Natural killer cell (primary cell): ENCODE results near the gene IRX6. TPM values are rescaled to one million over a fixed set of nuclear protein-coding genes. Genes with fewer than 3 reads are reported as not detected.

Source experiments
- ATAC-seq, 3 donors: fragments of 150-1000 bp in 2 of 3; fragments of 200-7000 bp in 1 of 3; cut with Tn5 transposase; 1 replicate in 1 of 3; 2 replicates in 2 of 3; pipeline ENCODE4 v1.10.0; 2021; ENCODE audit warnings: mild to moderate bottlenecking in 2 of 3, moderate library complexity in 2 of 3
- DNase-seq, 2 donors: peaks; one replicate each; pipeline versions ENCODE4 v3.0.0 to v3.0.0-alpha.2; 2013 to 2021; ENCODE audit warnings: mixed read lengths in 1 of 2
- H3K27ac ChIP-seq: one replicate; pipeline ENCODE4 v1.5.1; 2013; ENCODE audit warnings: mild to moderate bottlenecking, low read length
- H3K27me3 ChIP-seq: one replicate; pipeline ENCODE4 v1.6.1; 2013; ENCODE audit warnings: low read length; ENCODE audit not compliant: control insufficient read depth, insufficient read depth
- H3K36me3 ChIP-seq: one replicate; pipeline ENCODE4 v1.6.1; 2013; ENCODE audit warnings: low read length; ENCODE audit not compliant: control insufficient read depth, insufficient read depth
- H3K4me1 ChIP-seq: one replicate; pipeline ENCODE4 v1.6.1; 2013; ENCODE audit warnings: low read length; ENCODE audit not compliant: control insufficient read depth, insufficient read depth
- H3K4me3 ChIP-seq: one replicate; pipeline ENCODE4 v1.5.1; 2013; ENCODE audit warnings: low read length
- H3K9me3 ChIP-seq: one replicate; pipeline ENCODE4 v1.6.1; 2013; ENCODE audit warnings: low read length; ENCODE audit not compliant: control insufficient read depth, insufficient read depth
- H3K27ac Mint-ChIP-seq, 2 donors: one replicate each; pipeline ENCODE4 v1.8.0; 2022; ENCODE audit warnings: mild to moderate bottlenecking in 2 of 2, mixed read lengths in 2 of 2, moderate library complexity in 1 of 2
- H3K27me3 Mint-ChIP-seq, 2 donors: one replicate each; pipeline ENCODE4 v1.8.0; 2022; ENCODE audit warnings: low read depth in 2 of 2, mixed read lengths in 2 of 2
- H3K36me3 Mint-ChIP-seq: one replicate; pipeline ENCODE4 v1.8.0; 2022; ENCODE audit warnings: mixed read lengths
- H3K4me1 Mint-ChIP-seq, 2 donors: one replicate each; pipeline ENCODE4 v1.8.0; 2022; ENCODE audit warnings: mixed read lengths in 2 of 2
- H3K4me3 Mint-ChIP-seq: one replicate; pipeline ENCODE4 v1.8.0; 2022; ENCODE audit warnings: mild to moderate bottlenecking, moderate library complexity, mixed read lengths
- H3K9me3 Mint-ChIP-seq, 2 donors: one replicate each; pipeline ENCODE4 v1.8.0; 2022; ENCODE audit warnings: mixed read lengths in 2 of 2
- WGBS: methylation state at CpG from one replicate; pipeline ENCODE4 v1.1.7; 2013; ENCODE audit warnings: missing lambda C conversion rate; ENCODE audit not compliant: insufficient coverage; 5-methylcytosine and 5-hydroxymethylcytosine counted together
- intact Hi-C: fragments of 100-400 bp; cut with micrococcal nuclease; formaldehyde crosslinking; loops from one replicate; pipeline ENCODE4 v1.14.2; 2022
- total RNA-seq, 4 donors: library from RNA; stranded (reverse); fragments of 120-200 nt in 1 of 4; gene quantifications; one replicate each; pipeline versions ENCODE4 v1.2.3 to v1.2.4, GENCODE V29; 2013 to 2022
- TF ChIP-seq, protein P1 (sequence below): fragments of 200-600 bp; IDR thresholded peaks from one replicate; pipeline ENCODE4 v1.8.0; 2022; ENCODE audit warnings: antibody characterized with exemption

The IRX6 gene
- total RNA-seq, 3 donors from 2014 or later (not counting 1 experiment from before 2014, with no cell fraction given) = not detected

GRCh38 chr16:55338646-55339045 is 14.6 kb downstream of the IRX6 start:
- H3K4me3 ChIP-seq = no peak overlapping the region
- Mint-ChIP-seq H3K4me1 (no peaks in the 10 kb centered on the region), H3K27me3 (peaks cover 8 to 10% of the 10 kb centered on the region in 2 donors), H3K4me3 (no peak overlapping the region), H3K36me3 (no peaks in the 10 kb centered on the region), H3K9me3 (no peaks in the 10 kb centered on the region), H3K27ac (no peak overlapping the region)
- H3K9me3 ChIP-seq = no peaks in the 10 kb centered on the region
- no peaks in the 10 kb centered on the region for H3K4me1 ChIP-seq
- TF ChIP-seq, protein P1, sequence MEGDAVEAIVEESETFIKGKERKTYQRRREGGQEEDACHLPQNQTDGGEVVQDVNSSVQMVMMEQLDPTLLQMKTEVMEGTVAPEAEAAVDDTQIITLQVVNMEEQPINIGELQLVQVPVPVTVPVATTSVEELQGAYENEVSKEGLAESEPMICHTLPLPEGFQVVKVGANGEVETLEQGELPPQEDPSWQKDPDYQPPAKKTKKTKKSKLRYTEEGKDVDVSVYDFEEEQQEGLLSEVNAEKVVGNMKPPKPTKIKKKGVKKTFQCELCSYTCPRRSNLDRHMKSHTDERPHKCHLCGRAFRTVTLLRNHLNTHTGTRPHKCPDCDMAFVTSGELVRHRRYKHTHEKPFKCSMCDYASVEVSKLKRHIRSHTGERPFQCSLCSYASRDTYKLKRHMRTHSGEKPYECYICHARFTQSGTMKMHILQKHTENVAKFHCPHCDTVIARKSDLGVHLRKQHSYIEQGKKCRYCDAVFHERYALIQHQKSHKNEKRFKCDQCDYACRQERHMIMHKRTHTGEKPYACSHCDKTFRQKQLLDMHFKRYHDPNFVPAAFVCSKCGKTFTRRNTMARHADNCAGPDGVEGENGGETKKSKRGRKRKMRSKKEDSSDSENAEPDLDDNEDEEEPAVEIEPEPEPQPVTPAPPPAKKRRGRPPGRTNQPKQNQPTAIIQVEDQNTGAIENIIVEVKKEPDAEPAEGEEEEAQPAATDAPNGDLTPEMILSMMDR = no peak
- H3K27me3 ChIP-seq = no peaks in the 10 kb centered on the region
- ATAC-seq = no peak
- H3K36me3 ChIP-seq = no peaks in the 10 kb centered on the region
- 12% methylated on average over 5 of the region's 5 CpGs for WGBS
- DNase-seq = no peak
- no peak overlapping the region for H3K27ac ChIP-seq
- intact Hi-C loops = no loop called here

DNA sequence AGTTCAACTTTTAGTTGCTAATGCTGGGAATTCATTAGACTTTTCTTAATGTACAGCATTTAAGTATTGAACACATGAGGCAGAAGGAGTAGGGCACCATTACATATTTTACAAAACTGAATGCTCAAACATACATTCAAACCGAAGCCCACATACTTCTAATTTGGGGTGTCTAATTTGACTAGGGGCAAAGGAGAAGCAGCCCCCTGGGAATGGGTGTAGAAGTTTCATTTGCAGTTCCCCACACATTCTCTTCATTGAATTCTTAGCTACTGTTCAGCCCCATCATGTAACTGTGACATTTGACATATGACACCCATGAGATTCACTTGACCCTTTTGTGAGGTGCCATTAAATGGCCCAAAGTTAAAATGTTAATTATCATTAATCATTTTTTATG is 16.4 kb downstream of the IRX6 start:
- no peaks in the 10 kb centered on the region for H3K9me3 Mint-ChIP-seq
- H3K4me3 Mint-ChIP-seq = no peak overlapping the region
- H3K36me3 Mint-ChIP-seq = no peaks in the 10 kb centered on the region
- Histone ChIP-seq H3K36me3 (no peaks in the 10 kb centered on the region), H3K4me1 (no peaks in the 10 kb centered on the region), H3K27me3 (no peaks in the 10 kb centered on the region), H3K27ac (no peak overlapping the region), H3K9me3 (no peaks in the 10 kb centered on the region), H3K4me3 (no peak overlapping the region)
- peaks cover 0 to 7% of the 10 kb centered on the region in 2 donors for H3K27me3 Mint-ChIP-seq
- no peak overlapping the region for H3K27ac Mint-ChIP-seq
- no CpG with 5 or more reads among the region's 1 CpG for WGBS
- intact Hi-C loops = no loop called here
- no peak for ATAC-seq
- TF ChIP-seq, protein P1 = no peak
- no peaks in the 10 kb centered on the region for H3K4me1 Mint-ChIP-seq
- no peak for DNase-seq

DNA sequence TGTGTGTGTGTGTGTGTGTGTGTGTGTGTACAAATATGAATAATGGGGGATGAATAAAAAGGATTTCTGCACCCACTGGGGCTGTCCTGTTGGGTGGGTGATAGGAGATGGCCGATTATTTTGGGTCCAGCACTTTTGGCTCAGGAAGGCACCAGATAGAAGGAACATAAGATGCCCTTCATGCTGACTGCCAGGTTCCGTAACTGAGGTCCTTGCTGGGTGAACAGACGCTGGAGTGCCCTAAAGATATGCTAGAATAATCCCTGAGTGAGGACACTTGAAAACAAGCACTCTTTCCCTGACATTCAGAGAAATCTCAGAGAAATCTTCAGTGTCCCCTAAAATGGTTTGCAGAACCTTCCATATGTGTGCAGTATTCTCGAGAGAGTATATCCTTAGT is 17.7 kb downstream of the IRX6 start:
- Histone ChIP-seq H3K27me3 (no peaks in the 10 kb centered on the region), H3K4me3 (no peak overlapping the region), H3K27ac (no peak overlapping the region), H3K4me1 (no peaks in the 10 kb centered on the region), H3K36me3 (no peaks in the 10 kb centered on the region), H3K9me3 (no peaks in the 10 kb centered on the region)
- WGBS = 82% methylated on average over 4 of the region's 4 CpGs
- no peaks in the 10 kb centered on the region for H3K36me3 Mint-ChIP-seq
- H3K27me3 Mint-ChIP-seq = peaks cover 0 to 9% of the 10 kb centered on the region in 2 donors
- H3K9me3 Mint-ChIP-seq = no peaks in the 10 kb centered on the region
- intact Hi-C loops = no loop called here
- H3K4me3 Mint-ChIP-seq = no peak overlapping the region
- ATAC-seq (no peak), DNase-seq (no peak)
- no peaks in the 10 kb centered on the region for H3K4me1 Mint-ChIP-seq
- TF ChIP-seq, protein P1 = no peak
- no peak overlapping the region for H3K27ac Mint-ChIP-seq

GRCh38 chr16:55346475-55346874 is 22.5 kb downstream of the IRX6 start:
- Mint-ChIP-seq H3K9me3 (peaks cover 0 to 1% of the 10 kb centered on the region in 2 donors), H3K4me3 (no peak overlapping the region), H3K27ac (no peak overlapping the region), H3K4me1 (no peaks in the 10 kb centered on the region), H3K27me3 (peaks cover 0 to 2% of the 10 kb centered on the region in 2 donors), H3K36me3 (no peaks in the 10 kb centered on the region)
- TF ChIP-seq, protein P1 = no peak
- no peak overlapping the region for H3K27ac ChIP-seq
- H3K4me3 ChIP-seq = no peak overlapping the region
- DNase-seq = no peak
- H3K27me3 ChIP-seq = no peaks in the 10 kb centered on the region
- H3K4me1 ChIP-seq = no peaks in the 10 kb centered on the region
- ATAC-seq = no peak
- no peaks in the 10 kb centered on the region for H3K36me3 ChIP-seq
- 94% methylated on average over 5 of the region's 6 CpGs for WGBS
- H3K9me3 ChIP-seq = no peaks in the 10 kb centered on the region
- intact Hi-C loops = no loop called here
